HepG2 (cell line): ENCODE data around the gene CTF1. TPM values are rescaled to one million over a fixed set of nuclear protein-coding genes. Genes with fewer than 3 reads are reported as not detected.

ENCODE experiments used
- BCLAF1 ChIP-seq: fragments of 450-650 bp; IDR thresholded peaks from 2 replicates; pipeline ENCODE4 v1.6.1; 2017; ENCODE audit warnings: mild to moderate bottlenecking
- CERS6 ChIP-seq: sonication (generic); formaldehyde crosslinking; IDR thresholded peaks from 2 replicates; pipeline ENCODE4 v1.5.0; 2020; ENCODE audit warnings: missing genetic modification reagents
- HHEX ChIP-seq: IDR thresholded peaks from 2 replicates; pipeline ENCODE4 v1.6.1; 2016; ENCODE audit warnings: control low read depth
- HMG20A ChIP-seq: IDR thresholded peaks from 2 replicates; pipeline ENCODE4 v1.6.1; 2016; ENCODE audit warnings: borderline replicate concordance
- HMGXB3 ChIP-seq: sonication (generic); formaldehyde crosslinking; IDR thresholded peaks from 2 replicates; pipeline ENCODE4 v1.4.0; 2020; ENCODE audit warnings: missing genetic modification reagents, borderline replicate concordance
- SMAD1 ChIP-seq: sonication (generic); formaldehyde crosslinking; IDR thresholded peaks from 2 replicates; pipeline ENCODE4 v1.4.0; 2020; ENCODE audit warnings: missing genetic modification reagents, low read depth, mild to moderate bottlenecking, borderline replicate concordance
- SP140L ChIP-seq: sonication (generic); formaldehyde crosslinking; IDR thresholded peaks from 2 replicates; pipeline ENCODE4 v1.4.0; 2020; ENCODE audit warnings: missing genetic modification reagents, borderline replicate concordance
- SSRP1 ChIP-seq: IDR thresholded peaks from 2 replicates; pipeline ENCODE4 v1.6.1; 2016; ENCODE audit warnings: control low read depth
- TFAP4 ChIP-seq: sonication (generic); IDR thresholded peaks from 2 replicates; pipeline ENCODE4 v1.6.1; 2016; ENCODE audit warnings: low read depth, borderline replicate concordance
- TFDP2 ChIP-seq: sonication (generic); formaldehyde crosslinking; IDR thresholded peaks from 2 replicates; pipeline ENCODE4 v1.4.0; 2020; ENCODE audit warnings: missing genetic modification reagents
- ZNF101 ChIP-seq: sonication (generic); formaldehyde crosslinking; IDR thresholded peaks from 2 replicates; pipeline ENCODE4 v1.4.0; 2020; ENCODE audit warnings: mild to moderate bottlenecking, low read depth, missing genetic modification reagents, borderline replicate concordance
- ZNF263 ChIP-seq: sonication (generic); formaldehyde crosslinking; IDR thresholded peaks from 2 replicates; pipeline ENCODE4 v1.4.0; 2020; ENCODE audit warnings: missing genetic modification reagents
- ZNF512B ChIP-seq: sonication (generic); formaldehyde crosslinking; IDR thresholded peaks from 2 replicates; pipeline ENCODE4 v1.5.1; 2020; ENCODE audit warnings: missing genetic modification reagents, mild to moderate bottlenecking, borderline replicate concordance
- ZNF740 ChIP-seq: sonication (generic); formaldehyde crosslinking; IDR thresholded peaks from 2 replicates; pipeline ENCODE4 v1.4.0; 2020; ENCODE audit warnings: missing genetic modification reagents
- polyA plus RNA-seq, 8 experiments: library from polyadenylated mRNA; depleted of rRNA in 3 of 8; stranded (reverse) in 7 of 8; unstranded in 1 of 8; fragments of >200 nt; fragmentation: Illumina TruSeq in 4 of 8; extraction: Trizol in 4 of 8; gene quantifications; 2 replicates each; pipeline versions ENCODE4 v1.2.1 to v1.2.3, GENCODE V29; 2011 to 2016; ENCODE audit warnings: low read depth in 4 of 8, missing spikeins in 1 of 8, mixed read lengths in 1 of 8; ENCODE audit not compliant: insufficient read depth in 1 of 8
- total RNA-seq, 5 experiments: library from RNA; depleted of rRNA; stranded (reverse); fragments of >200 nt; fragmentation: Illumina TruSeq; extraction: Trizol; gene quantifications; 2 replicates each; pipeline ENCODE4 v1.2.3, GENCODE V29; 2016; ENCODE audit warnings: low read depth in 1 of 5

Gene CTF1
- total and polyA plus RNA-seq, 2 of the 13 experiments (the other 11 are each of a cell fraction or from before 2014, with no cell fraction given) = 0.13 to 1.8 TPM

- TF ChIP-seq HMGXB3 (CRISPR knock-in tag) (no peak), SSRP1 (CRISPR knock-in tag) (no peak), SP140L (no peak), ZNF101 (no peak), HMG20A (CRISPR knock-in tag) (no peak), ZNF740 (CRISPR knock-in tag) (no peak), SMAD1 (CRISPR knock-in tag) (no peak), ZNF512B (CRISPR knock-in tag) (no peak), HHEX (CRISPR knock-in tag) (no peak), TFDP2 (CRISPR knock-in tag) (peak; percentile 18; the same call in 1 of the 2 replicates), TFAP4 (no peak), CERS6 (CRISPR knock-in tag) (no peak), BCLAF1 (no peak), ZNF263 (CRISPR knock-in tag) (no peak)
These were observed 697 bp downstream of the CTF1 start (continued) for GRCh38 chr16:30896889-30897733.
